ENCODE measurements around the gene FAN1.
"Not testable (repeated sequence)": the region's sequence is repeated elsewhere in the genome, so short reads cannot be mapped to it uniquely, and the experiment has no call there.

The FAN1 gene

DNA sequence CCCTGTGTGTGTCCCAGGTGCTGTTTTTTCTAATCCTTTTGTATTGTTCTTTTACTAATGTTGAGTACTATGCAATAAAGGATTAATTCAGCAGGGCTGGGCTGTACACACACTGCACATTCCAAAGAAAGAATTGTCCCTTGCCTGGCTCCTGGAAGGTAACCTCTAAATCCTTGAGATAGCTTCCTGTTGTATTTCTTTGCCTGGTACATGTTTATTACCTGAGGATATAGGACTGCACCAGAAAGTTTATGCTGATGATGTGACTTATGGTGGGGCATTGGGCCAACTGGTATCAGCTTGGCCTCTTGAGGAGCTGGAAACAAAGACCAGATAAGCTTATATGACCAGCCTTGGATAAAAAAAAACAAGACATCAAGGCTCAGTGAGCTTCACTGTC lies 26.6 kb upstream of the FAN1 start:
- Mint-ChIP-seq H3K9me3 (peaks cover 3% of the 10 kb centered on the region), H3K4me3 (no peak overlapping the region), H3K36me3 (ENCODE audit: low read depth) (no peaks in the 10 kb centered on the region), H3K27ac (no peak overlapping the region), H3K27me3 (ENCODE audit: low read depth, poor library complexity) (peaks cover 10% of the 10 kb centered on the region), H3K4me1 (no peaks in the 10 kb centered on the region)
- DNase-seq = no peak
- TF ChIP-seq, protein P1, sequence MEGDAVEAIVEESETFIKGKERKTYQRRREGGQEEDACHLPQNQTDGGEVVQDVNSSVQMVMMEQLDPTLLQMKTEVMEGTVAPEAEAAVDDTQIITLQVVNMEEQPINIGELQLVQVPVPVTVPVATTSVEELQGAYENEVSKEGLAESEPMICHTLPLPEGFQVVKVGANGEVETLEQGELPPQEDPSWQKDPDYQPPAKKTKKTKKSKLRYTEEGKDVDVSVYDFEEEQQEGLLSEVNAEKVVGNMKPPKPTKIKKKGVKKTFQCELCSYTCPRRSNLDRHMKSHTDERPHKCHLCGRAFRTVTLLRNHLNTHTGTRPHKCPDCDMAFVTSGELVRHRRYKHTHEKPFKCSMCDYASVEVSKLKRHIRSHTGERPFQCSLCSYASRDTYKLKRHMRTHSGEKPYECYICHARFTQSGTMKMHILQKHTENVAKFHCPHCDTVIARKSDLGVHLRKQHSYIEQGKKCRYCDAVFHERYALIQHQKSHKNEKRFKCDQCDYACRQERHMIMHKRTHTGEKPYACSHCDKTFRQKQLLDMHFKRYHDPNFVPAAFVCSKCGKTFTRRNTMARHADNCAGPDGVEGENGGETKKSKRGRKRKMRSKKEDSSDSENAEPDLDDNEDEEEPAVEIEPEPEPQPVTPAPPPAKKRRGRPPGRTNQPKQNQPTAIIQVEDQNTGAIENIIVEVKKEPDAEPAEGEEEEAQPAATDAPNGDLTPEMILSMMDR (IDR thresholded peaks at IDR 0.05) = no peak

DNA sequence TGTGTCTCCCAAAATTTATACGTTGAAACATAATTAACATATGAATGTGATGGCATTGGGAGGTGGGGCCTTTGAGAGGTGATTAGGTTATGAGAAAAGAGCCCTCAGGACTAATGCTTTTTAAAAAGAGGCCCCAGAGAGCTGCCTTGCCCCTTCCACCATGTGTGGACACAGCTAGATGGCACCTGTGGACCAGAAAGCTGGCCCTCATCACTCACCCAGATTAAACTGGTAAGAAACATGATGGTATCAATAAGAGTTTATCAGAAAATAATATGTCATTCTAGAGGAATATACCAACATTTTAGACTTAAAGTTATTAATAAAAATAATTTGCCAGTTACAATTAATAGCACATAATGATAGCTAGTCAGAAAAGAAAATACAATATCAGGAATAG lies 25.2 kb upstream of the FAN1 start:
- TF ChIP-seq, protein P1 (IDR thresholded peaks at IDR 0.05) = no peak
- DNase-seq = no peak
- Mint-ChIP-seq H3K27me3 (ENCODE audit: low read depth, poor library complexity) (peaks cover 6% of the 10 kb centered on the region), H3K36me3 (ENCODE audit: low read depth) (no peaks in the 10 kb centered on the region), H3K9me3 (peaks cover 3% of the 10 kb centered on the region), H3K27ac (no peak overlapping the region), H3K4me3 (no peak overlapping the region), H3K4me1 (no peaks in the 10 kb centered on the region)

DNA sequence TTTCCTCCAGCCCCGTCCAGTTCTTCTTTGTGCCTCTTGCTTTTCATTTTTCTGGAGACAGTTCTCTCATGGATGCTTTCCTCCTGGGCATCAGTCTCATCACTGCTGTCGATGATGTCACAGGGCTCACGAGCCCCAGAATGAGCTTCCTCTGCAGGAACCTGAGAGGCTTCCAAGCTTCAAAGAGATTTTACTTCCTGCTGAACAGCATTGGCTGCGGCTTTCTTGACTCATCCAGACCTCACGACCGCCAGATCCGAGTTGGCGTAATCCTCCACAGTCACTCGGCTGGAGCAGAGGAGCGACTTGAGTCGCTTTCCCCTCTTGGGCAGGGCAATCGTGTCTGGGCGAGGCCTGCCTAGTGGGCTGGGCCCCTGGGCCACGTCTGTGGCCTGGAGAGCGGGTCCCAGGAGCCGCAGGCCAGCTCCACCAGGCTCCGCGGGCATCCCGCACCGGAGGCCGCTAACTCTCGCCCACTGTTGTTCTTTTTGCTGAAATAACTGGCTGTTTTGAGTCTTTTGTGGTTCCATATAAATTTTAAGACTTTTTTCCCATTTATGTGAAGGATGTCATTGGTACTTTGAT lies 20.8 kb upstream of the FAN1 start:
- no peak overlapping the region for H3K4me3 Mint-ChIP-seq
- H3K9me3 Mint-ChIP-seq = peaks cover 3% of the 10 kb centered on the region
- no peaks in the 10 kb centered on the region for H3K36me3 Mint-ChIP-seq (ENCODE audit: low read depth)
- TF ChIP-seq, protein P1 (IDR thresholded peaks at IDR 0.05) = no peak
- no peak overlapping the region for H3K27ac Mint-ChIP-seq
- peaks cover 6% of the 10 kb centered on the region for H3K27me3 Mint-ChIP-seq (ENCODE audit: low read depth, poor library complexity)
- no peak for DNase-seq
- H3K4me1 Mint-ChIP-seq = peaks cover 4% of the 10 kb centered on the region

DNA sequence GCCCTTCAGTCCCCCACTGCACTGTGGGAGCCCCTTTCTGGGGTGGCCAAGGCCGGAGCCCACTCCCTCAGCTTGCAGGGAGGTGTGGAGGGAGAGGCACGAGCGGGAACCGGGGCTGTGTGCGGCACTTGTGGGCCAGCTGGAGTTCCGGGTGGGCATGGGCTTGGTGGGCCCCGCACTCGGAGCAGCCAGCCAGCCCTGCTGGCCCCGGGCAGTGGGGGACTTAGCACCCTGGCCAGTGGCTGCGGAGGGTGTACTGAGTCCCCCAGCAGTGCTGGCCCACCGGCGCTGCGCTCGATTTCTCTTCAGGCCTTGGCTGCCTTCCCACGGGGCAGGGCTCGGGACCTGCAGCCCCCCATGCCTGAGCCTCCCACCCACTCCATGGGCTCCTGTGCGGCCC lies 20.0 kb upstream of the FAN1 start:
- DNase-seq; H3K36me3 Mint-ChIP-seq (ENCODE audit: low read depth); H3K4me1 Mint-ChIP-seq; H3K27ac Mint-ChIP-seq; H3K27me3 Mint-ChIP-seq (ENCODE audit: low read depth, poor library complexity); H3K9me3 Mint-ChIP-seq; H3K4me3 Mint-ChIP-seq: not testable (repeated sequence)

DNA sequence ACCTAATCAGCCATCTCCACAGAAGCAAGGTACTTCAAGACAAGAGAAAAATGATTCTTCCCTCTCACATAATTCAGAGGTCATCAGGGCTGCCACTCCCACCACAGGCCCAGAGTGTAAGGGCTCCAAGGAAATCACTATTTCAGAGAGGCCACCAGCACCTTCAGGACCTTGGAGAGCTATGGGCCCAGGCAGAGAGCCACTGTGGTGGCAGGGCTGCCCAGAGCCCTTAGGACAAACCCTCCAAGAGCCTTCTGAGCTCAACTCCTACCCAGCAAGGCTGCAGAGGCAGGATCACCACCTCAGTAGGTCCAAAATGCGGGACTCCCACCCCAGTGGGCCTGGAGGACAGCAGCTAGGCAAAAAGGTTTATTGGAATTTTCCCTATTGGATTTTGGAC lies 17.9 kb upstream of the FAN1 start:
- no peak overlapping the region for H3K27ac Mint-ChIP-seq
- H3K36me3 Mint-ChIP-seq (ENCODE audit: low read depth) = no peaks in the 10 kb centered on the region
- TF ChIP-seq, protein P1 (IDR thresholded peaks at IDR 0.05) = no peak
- H3K27me3 Mint-ChIP-seq (ENCODE audit: low read depth, poor library complexity) = peaks cover 5% of the 10 kb centered on the region
- H3K4me3 Mint-ChIP-seq = no peak overlapping the region
- DNase-seq = peak; percentile 64
- peaks cover 4% of the 10 kb centered on the region for H3K4me1 Mint-ChIP-seq
- no peaks in the 10 kb centered on the region for H3K9me3 Mint-ChIP-seq

DNA sequence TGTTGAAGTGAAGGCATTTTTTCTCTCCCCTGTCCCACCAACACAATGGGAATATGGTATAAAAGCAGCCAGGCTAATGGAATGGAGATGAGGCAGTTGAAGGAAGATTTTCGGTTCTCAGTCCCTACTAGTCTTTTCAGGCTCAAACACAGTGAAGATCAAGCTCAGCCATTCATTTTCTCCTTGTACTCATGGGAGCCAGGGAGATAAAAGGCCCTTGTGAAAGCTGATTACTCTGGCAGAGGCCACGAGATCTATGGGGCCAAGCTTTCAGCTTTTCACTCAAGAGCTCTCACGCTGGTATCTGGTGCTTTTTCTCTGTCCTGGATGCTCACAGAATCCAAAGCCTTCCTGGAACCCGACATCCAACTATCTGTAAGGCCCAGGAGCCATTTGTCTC lies 14.5 kb upstream of the FAN1 start:
- H3K36me3 Mint-ChIP-seq (ENCODE audit: low read depth) = no peaks in the 10 kb centered on the region
- TF ChIP-seq, protein P1 (IDR thresholded peaks at IDR 0.05) = no peak
- DNase-seq = no peak
- no peaks in the 10 kb centered on the region for H3K9me3 Mint-ChIP-seq
- no peak overlapping the region for H3K27ac Mint-ChIP-seq
- peaks cover 5% of the 10 kb centered on the region for H3K27me3 Mint-ChIP-seq (ENCODE audit: low read depth, poor library complexity)
- H3K4me1 Mint-ChIP-seq = peaks cover 6% of the 10 kb centered on the region
- H3K4me3 Mint-ChIP-seq = no peak overlapping the region

All from nephron progenitor cell (in vitro differentiated cells).